GM18861 (cell line): ENCODE results near the gene NDP.
"Not testable (repeated sequence)": the region's sequence is repeated elsewhere in the genome, so short reads cannot be mapped to it uniquely, and the experiment has no call there.

Experiments used
- ATAC-seq: cut with Tn5 transposase; IDR thresholded peaks from one replicate; pipeline ENCODE4 v1.9.1; 2021; ENCODE audit not compliant: unreplicated experiment

The NDP gene

DNA sequence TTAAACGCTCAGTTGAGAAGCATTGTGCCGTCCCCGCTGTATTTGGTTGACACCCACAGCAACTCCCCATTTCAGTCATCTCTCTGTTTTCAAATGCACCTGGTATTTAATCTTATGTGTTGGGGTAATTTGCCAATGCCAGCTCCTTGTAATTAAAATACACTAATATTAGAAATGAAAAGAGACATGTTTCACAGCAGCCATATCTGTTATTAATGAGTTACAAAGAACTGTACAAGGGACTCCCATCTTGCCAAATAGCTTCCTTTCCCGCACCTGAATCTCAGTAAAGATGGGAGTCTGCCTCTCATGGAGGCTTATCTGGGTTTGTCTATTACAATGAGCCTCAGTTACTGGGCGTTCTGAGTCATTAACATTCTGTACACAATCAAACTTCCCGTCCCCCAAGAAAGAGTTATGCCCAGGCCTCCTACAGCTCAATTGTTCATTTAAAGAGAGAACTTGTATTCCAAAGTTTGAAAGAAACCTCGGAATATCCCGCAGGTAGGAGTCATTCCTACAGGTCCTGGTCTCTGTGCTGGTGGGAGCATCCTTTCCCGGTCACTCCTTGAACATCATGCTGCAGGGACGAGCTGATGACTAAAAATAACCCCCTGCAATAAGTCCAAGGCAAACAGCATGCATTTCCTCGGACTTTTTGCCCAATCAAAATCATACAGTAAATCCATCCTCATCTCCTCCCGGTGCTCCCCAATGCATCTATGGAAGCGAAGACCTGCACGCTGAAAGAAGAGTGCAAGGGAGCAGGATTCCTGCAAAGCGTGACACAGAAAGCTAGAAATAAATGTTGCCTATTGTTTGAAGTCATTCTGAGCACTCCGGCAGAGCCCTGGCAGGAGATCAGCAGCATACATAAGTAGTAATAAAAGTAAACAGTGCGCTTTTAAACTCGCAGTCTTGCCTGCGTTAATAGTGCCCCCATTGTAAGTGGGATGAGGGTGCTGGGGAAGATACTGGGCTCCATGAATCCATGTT lies 926 bp downstream of the NDP start:
- no peak for ATAC-seq

DNA sequence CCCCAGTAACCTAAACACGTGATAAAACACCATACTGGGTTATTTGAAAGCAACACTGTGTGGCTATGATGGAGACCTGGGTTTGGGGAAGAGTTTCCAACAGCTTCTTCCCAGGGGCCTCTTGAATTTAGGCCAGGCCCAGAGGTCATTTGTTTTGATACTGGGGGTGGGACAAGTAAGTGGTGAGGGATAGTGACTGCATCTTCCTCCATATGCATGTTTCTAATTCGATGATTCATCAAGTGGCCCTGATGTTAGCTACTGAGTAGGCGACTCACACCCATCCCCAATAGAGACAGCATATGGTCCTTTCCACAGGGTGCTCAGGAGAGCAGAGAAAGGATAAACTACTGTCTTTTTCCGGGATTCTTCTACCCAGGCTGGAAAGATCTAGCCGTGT lies 2.7 kb downstream of the NDP start:
- no peak for ATAC-seq

DNA sequence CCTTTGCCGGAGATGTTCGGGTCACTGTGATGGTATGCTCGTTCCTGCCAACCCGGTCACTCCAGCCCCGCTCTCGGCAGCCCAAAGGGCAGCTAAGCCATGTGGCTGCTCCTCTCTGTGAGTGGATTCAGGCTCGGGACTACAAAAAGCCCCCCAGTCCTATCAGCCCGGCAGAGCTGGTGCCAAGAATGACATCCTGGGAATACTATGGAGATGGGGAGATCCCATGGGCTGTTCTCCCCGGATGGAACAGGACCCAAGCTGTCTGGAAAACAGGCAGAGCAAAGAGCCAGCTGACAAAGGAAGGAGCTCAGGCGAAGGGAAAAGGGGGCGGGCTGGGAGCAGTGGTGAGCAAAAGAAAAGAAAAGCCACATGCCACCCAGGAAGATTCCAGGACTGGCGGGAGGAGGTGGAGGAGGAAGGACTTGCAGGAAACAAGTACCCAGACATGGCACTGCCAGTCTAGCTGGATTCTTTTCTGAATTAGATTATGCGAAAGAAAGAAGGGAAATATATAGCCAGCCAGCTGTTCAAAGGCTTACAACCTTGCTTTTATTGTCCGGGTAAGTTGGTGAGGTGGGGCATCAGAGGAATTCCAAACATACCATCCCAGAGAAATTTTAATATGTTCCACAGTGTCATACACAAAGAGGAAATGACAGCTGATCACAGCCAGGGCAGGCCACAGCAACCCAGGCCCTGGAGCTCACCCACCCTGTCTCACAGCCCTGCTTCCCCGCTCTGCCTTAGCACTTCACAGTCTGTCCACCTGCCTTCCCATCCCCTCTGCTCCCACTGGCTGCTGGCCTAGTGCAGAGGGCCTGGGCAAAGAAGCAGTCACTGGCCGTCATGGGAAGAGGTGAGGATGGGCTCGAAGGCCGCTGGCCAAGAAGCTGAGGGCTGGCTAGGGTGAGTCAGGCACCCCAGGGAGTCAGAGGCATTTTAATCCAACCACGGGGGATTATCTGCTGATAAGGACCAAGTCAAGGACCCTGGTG lies 3.4 kb downstream of the NDP start:
- no peak for ATAC-seq

DNA sequence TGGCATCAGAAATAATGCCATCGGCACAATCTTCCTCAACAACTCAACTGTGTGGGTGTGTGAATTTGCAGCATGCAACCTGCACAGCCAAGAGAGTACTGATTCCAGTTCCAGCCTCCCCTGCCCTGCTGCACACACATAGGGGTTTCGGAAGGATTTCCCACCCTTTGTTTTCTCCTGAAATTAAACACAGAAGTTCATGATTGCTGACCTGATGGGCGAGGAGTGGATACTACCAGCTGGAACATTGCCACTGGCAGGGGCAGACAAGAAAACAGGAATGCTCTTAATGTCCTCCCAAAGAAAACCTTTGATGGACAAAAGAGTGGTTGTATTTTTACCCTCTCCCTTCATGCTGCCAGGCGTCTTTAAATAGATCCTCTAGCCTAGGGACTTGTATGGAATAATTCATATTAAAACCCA lies 4.8 kb downstream of the NDP start:
- ATAC-seq, result no peak

DNA sequence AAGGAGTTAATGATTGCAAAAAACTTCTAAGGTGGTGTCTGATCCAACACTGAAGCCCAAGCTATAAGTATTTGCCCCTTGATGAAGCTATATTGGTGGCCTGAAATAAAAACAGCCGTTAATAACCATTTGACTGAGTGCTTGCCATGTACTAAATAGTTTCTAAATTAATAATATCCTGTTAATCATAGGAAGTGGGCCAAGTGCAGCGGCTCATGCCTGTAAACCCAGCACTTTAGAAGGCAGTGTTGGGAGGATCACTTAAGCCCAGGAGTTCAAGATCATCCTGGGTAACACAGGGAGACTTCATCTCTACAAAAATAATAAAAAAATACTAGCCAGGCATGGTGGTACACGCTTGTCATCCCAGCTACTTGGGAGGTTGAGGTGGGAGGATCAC lies 8.3 kb downstream of the NDP start:
- ATAC-seq, result no peak

DNA sequence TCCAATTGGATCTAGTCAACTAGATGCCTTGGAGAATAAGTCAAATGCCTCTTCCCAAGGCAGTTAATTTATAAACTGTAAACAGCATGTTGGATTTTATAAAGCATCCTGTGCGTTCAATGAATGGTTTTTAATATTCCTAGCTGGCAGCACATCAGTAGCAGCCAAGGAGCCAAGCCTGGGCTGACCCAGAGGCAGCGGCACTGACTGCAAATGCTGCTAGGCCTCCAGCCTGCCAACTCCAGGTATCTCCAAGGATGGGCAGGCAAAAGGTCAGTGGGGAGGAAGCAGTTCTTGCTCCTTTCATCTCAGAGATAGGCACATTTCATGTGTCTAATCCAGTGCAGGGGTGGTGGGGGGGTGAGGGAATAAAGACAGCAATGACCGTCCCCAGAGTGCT lies 9.5 kb downstream of the NDP start:
- ATAC-seq, result no peak

DNA sequence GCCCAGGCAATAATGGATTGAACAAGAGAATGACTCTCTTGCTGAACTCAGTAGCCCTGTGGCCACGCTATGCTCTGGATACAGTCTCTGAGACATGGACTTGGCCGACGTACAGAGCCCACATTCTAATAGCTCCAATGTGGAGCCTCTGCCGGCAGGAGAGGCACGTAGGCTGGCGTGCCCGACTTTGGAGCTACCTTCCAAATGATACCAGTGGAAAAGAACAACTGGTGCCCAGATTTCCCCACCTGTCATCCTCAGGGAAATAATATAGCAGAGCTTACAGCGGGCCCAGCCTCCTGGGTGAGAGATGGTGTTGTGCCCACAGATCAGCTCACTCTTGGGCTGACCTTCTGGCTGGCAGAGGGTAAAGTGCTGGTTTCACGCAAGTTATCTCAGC lies 10.6 kb downstream of the NDP start:
- no peak for ATAC-seq

DNA sequence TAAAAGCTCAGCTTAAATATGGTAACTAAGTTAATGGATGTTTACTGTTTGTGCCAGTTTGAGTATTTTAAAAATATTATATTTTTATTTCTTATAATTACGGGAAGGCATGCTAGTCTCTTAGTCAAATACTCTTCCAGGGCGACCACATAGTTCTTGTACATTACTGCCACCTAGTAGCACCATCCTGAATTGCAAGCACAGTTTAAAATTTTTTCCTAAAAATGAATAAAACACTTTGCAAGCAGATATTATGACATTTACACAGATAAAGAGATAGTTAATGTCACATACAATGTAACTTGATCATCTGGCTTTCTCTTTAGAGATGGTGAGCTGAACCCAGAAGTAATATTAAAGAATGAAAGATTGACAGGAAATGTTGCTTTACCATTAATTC lies 11.5 kb downstream of the NDP start:
- no peak for ATAC-seq

DNA sequence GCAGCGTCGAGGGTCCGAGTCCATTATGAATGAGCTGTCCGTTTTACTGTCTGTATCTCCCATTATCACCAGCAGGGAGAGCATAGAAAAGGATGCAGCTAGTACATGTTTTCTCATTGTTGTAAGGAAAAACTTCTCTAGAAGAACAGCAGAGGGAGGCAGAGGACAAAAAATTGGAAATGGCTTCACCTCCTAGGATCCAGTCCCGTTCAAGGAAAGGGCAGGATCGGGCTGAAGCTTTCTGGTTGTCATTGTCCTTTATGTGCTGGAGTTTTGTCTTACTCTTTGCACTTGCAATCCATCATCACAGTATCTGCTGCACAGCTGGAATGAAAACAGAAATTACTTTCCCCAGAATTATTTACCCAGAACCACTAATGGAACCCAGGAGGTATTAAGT lies 14.7 kb downstream of the NDP start:
- peak; percentile 86 for ATAC-seq

DNA sequence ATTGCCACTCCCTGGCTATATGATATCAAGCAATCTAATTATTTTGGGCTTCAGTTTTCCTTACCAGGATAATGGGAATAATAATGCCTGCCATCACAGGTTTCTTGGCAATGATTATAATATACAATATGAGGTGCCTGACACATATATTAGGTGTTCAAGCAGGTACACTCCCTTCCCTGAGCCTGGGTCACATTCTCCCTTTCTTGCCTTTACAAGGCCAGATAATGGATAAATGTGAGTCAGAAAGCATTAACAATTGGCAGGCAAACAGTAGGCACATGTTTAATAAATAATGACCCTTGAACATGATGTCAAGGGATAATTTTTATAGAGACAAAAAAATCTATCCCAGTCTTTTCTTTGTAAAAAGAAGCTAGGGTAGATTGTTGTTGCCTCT lies 17.2 kb downstream of the NDP start:
- ATAC-seq, result no peak

DNA sequence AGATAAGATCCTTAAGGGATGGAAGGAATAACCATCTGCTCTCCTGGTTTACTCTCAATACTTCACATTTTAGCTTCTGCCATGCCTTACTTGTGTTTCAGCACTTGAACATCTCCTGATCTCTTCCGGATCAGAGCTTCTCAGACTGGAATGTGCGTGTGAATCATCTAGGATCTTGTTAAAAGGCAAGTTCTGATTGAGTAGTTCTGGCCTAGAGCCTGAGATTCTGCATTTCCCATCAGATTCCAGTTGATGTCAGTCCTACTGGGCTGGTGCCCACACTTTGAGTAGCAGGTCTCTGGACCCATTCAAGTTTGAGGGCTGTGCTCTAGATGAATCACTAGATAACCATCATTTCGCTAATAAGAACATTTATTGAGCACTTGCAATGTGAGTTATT lies 20.0 kb downstream of the NDP start:
- ATAC-seq, result no peak

DNA sequence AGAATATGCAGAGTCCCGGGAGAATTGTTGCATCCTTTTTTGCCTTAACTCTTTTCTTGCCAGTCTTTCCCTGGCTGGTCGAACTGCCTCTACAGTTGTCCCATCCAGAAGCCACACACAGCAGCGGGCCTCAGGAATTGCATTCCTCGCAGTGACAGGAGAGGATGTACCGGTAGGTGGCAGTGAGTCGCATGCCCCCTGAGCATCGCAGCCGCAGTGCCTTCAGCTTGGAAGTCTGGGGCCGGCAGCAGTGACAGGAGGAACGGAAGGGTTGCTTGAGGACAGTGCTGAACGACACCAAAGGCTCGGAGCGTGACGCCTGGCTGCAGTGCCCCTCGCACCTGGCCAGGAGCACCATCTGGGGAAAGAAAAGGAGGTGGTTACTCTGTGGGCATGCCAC lies 23.5 kb downstream of the NDP start:
- ATAC-seq, result no peak

DNA sequence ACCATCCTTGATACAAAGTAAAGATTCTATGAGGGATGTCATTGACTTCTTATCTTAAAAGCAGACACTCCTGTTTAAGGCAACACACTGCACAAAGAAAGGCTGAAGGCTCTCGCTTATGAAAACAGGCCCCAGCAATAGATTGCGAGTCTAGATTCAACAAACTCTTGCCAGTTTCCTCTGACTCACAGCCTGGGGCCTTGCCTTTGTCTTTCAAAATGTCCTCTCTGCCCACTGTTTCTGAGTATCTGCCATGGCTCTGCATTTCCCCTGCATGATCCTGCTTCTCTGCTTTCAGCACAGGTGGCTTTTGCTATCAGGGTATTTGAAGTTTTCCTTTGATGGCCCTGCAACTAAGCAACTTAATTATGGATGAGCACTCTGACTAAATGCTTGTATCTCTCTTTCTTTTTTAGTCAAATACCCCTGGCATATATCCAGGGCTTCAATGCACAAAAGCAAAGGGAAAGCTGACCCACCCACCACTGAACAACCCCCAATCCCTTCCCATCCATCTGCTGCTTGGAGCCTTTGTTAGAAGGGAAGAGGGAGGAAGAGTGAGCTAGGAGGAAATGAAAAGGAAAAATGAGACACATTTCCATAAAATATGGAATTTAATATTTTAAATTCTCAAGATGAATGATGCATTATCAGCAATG lies 32.2 kb downstream of the NDP start:
- no peak for ATAC-seq

DNA sequence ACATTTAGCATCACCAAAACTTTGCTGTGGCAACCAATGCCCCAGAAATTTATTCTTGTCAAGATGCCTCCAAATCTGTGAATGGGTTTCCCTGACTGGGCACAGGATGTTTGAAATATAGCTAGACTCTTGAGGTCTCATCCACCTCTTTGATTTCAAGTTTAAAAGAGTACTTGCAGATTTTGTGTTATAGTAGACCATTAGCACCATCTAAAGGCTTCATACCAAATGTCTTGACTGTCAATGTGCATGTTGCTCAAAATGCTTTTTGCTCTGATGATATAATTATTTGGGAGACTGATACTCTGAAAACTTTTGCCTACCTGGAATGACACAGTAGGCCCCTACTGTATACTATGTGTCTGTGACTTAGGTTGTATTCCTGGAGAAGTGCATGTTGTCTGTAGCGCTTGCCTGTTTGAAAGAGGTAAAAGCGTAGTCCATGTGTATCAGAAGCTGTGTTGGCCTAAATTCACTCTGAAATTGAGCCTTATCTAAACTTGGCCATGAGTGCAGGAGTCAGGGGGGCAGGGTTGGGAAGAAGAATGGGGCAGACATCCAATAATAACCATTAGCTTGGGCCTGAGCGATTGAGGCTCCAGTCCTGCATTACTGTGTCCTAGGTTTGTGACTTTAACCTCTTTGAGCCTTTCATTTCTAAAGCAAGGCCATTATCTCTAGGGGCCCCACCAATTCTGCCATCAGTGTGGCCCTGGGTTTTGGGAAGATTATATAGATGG lies 33.8 kb downstream of the NDP start:
- no peak for ATAC-seq

DNA sequence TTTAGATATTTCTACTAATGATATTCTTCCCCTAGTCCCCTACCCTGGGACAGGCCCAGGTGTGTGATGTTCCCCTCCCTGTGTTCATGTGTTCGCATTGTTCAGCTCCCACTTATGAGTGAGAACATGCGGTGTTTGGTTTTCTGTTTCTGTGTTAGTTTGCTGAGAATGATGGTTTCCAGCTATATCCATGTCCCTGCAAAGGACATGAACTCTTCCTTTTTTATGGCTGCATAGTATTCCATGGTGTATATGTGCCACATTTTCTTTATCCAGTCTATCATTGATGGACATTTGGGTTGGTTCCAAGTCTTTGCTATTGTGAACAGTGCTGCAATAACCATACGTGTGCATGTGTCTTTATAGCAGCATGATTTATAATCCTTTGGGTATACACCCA lies 51.2 kb downstream of the NDP start:
- not testable (repeated sequence) for ATAC-seq

DNA sequence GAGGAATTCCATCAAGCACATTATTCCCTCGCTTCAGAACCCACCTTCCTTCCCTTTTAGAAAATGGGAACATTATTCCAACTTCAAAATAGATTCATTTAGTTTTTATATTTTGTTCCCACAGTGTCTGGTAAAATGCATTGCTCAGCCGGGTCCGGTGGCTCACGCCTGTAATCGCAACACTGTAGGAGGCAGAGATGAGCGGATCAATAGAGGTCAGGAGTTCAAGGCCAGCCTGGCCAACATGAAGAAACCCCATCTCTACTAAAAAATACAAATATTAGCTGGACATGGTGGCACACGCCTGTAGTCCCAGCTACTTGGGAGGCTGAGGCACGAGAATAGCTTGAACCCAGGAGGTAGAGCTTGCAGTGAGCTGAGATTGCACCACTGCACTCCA lies 62.4 kb downstream of the NDP start:
- ATAC-seq, result not testable (repeated sequence)

DNA sequence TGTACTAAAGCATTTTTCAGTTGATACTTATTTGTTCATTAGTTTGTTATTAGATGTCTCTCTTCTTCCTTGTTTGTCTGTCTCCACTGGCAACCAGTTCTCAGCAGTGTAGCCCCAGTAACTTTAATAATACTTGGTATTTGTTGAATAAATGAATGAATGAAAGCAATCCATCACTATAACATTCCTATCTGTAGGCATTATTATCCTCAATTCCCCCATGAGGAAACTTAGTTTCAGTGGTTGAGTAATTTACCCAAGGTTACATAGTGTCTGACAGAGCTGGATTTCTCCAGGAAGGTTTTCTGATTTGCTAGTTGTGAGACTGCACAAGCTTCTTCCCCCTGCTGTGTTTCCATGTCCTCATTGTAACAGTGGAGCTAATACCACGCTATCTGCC lies 63.2 kb downstream of the NDP start:
- ATAC-seq, result no peak

DNA sequence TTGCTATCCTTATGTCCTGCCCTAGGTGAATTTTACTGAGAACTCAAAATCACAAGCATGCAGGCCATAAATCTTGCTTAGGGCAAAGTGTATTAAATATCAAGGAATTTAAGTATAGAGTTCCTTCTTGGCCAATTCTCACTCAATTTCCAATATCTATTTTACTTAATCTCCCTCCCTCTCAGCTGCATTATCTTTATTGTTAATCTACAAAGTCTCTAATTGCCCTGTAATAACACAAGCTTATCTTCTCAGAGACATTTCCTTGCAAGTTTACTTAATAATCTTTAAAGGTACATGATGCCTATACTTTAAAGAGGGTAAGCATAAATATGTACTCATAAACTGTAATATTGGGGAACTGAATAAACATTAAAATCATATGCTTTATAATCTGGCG lies 64.0 kb downstream of the NDP start:
- ATAC-seq, result no peak

DNA sequence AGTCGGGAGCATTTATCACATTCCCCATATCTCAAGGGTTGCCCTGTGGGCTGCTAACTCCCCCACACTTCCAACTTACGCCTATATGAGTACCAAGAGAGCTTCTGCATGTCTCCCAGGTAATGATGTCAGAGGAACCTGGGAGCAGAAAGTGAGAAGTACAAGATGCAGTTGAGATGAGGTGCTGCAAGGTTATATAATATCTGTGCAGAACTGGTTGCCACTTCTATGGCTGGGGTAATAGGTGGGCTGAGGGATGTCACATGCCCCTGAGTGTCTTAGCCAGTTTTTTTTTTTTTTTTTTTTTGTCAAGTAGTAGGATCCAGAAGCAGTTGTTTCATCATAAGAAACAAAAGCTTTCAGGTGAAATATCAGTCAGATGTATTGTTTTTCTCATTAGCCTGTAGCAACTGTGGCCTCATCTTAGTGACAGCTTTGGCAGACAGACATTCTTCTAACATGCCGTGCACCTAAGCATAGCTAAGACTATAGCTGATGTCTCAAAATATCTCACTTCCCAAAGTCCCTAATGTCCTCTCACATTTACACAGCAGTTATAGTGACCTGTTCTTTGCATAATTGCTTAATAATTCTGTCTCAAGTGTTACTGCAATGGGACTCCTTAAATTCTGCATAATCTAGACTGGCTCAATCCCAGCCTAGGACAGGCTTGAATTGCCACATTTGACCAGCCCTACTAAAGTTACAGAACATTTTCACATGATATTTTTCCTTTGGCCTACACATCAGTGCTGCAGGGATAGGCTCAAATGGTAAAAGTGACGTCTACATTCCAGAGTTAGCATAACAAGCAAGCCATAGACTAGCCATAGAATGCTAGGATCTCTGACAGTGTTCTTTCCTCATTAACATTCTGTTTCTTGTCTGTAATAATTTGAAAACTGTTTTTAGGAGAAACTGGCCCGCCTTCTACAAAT lies 73.0 kb downstream of the NDP start:
- no peak for ATAC-seq
